Caco-2 (cell line): ENCODE results near the gene ASNSD1. TPM values are rescaled to one million over a fixed set of nuclear protein-coding genes. Genes with fewer than 3 reads are reported as not detected.
"Not testable (repeated sequence)": the region's sequence is repeated elsewhere in the genome, so short reads cannot be mapped to it uniquely, and the experiment has no call there.

Experiments used
- BruUV-seq: library from RNA; stranded (reverse); fragments of 400-500 nt; replicated peaks from 2 replicates; lab custom pipeline; 2021; lab: Mats Ljungman, UMichigan
- CTCF ChIA-PET: fragments of 300-600 bp; sonication (Branson Sonifier 250); formaldehyde crosslinking; loops from one replicate; lab custom pipeline; 2022; ENCODE audit warnings: antibody characterized with exemption; lab: Charles Lee
- POLR2A ChIA-PET: fragments of 300-600 bp; sonication (Branson Sonifier 250); formaldehyde crosslinking; loops from one replicate; lab custom pipeline; 2022; ENCODE audit warnings: antibody characterized with exemption; lab: Charles Lee
- DNase-seq, 2 experiments: peaks; one replicate each; pipeline versions ENCODE4 v3.0.0 to v3.0.0-alpha.2; 2020 to 2022
- H3K27me3 ChIP-seq: replicated peaks from 2 replicates; pipeline ENCODE4 v1.6.0; 2011; ENCODE audit warnings: low read length; ENCODE audit not compliant: control insufficient read depth, insufficient read depth
- H3K36me3 ChIP-seq: 2 replicates; pipeline ENCODE4 v1.5.1; 2011; ENCODE audit warnings: low read length; ENCODE audit not compliant: control insufficient read depth, insufficient read depth
- H3K4me1 ChIP-seq: fragments of 250-450 bp; sonication (Bioruptor Pico); 2 replicates; pipeline ENCODE4 v1.5.1; 2020; ENCODE audit warnings: mild to moderate bottlenecking
- H3K4me3 ChIP-seq: 2 replicates; pipeline ENCODE4 v1.5.1; 2011; ENCODE audit warnings: low read depth, mild to moderate bottlenecking, control low read depth, low read length
- H3K9me3 ChIP-seq: fragments of 250-450 bp; sonication (Bioruptor Pico); 2 replicates; pipeline ENCODE4 v1.5.1; 2020; ENCODE audit warnings: mild to moderate bottlenecking, moderate library complexity
- H3K27ac Mint-ChIP-seq: one replicate; pipeline ENCODE4 v1.8.0; 2022; ENCODE audit warnings: mixed read lengths; ENCODE audit not compliant: unreplicated experiment
- H3K27me3 Mint-ChIP-seq: one replicate; pipeline ENCODE4 v1.8.0; 2022; ENCODE audit warnings: mixed read lengths; ENCODE audit not compliant: insufficient read depth, unreplicated experiment
- H3K36me3 Mint-ChIP-seq: one replicate; pipeline ENCODE4 v1.8.0; 2022; ENCODE audit warnings: mild to moderate bottlenecking, mixed read lengths; ENCODE audit not compliant: insufficient read depth, unreplicated experiment
- H3K4me1 Mint-ChIP-seq: one replicate; pipeline ENCODE4 v1.8.0; 2022; ENCODE audit warnings: low read depth, mixed read lengths; ENCODE audit not compliant: unreplicated experiment
- H3K4me3 Mint-ChIP-seq: one replicate; pipeline ENCODE4 v1.8.0; 2022; ENCODE audit warnings: mild to moderate bottlenecking, moderate library complexity, mixed read lengths; ENCODE audit not compliant: unreplicated experiment
- H3K9me3 Mint-ChIP-seq: one replicate; pipeline ENCODE4 v1.8.0; 2022; ENCODE audit warnings: mixed read lengths; ENCODE audit not compliant: unreplicated experiment
- intact Hi-C: fragments of 100-400 bp; cut with micrococcal nuclease; formaldehyde crosslinking; loops from one replicate; pipeline ENCODE4 v1.10.0; 2022; ENCODE audit not compliant: unreplicated experiment
- total RNA-seq: library from RNA; stranded (reverse); gene quantifications from 2 replicates; pipeline ENCODE4 v1.2.3, GENCODE V29; 2022
- TF ChIP-seq, protein P1 (sequence below), 2 experiments: fragments of 200-600 bp in 1 of 2; IDR thresholded peaks; 1 replicate in 1 of 2; 2 replicates in 1 of 2; pipeline versions ENCODE4 v1.5.1 to v1.8.0; 2011 to 2022; ENCODE audit warnings: antibody characterized with exemption in 1 of 2, control low read depth in 1 of 2, inconsistent platforms in 1 of 2, low read depth in 1 of 2, low read length in 1 of 2, mild to moderate bottlenecking in 1 of 2, moderate library complexity in 1 of 2; ENCODE audit not compliant: insufficient read depth in 1 of 2, severe bottlenecking in 1 of 2, unreplicated experiment in 1 of 2

ASNSD1 gene
- total RNA-seq, 1 experiment from 2014 or later: 49.4 TPM

DNA sequence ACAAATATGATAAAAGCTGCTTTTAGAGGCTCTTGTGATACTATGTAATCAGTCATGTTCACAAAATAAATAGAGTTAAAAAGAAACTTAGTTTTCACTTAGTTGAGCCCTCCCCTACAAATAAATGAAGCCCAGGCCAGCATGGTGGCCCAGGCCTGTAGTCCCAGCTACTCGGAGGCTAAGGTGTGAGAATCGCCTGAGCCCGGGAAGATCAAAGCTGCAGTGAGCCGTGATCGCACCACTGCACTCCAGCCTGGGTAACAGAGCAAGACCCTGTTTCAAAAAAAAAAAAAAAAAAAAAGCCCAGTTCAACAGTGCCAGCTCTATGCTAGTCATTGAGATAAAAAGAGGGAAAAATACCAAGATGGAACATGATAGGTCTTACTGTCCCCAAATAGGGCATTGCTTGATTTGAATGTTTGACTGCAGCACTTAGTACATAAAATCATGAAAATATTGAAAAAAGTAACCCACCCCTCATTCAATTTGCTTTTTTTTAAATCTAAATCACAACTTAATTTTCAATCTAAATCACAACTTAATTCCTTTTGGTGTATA lies 1.5 kb downstream of the ASNSD1 start:
- H3K4me3 ChIP-seq: peak overlapping the region; percentile 67
- Mint-ChIP-seq H3K9me3 (no peaks in the 10 kb centered on the region), H3K27ac (no peak overlapping the region), H3K36me3 (peaks cover 19% of the 10 kb centered on the region), H3K27me3 (no peaks in the 10 kb centered on the region), H3K4me1 (no peaks in the 10 kb centered on the region), H3K4me3 (no peak overlapping the region)
- peaks cover 17% of the 10 kb centered on the region for H3K4me1 ChIP-seq
- H3K27me3 ChIP-seq: no peaks in the 10 kb centered on the region
- TF ChIP-seq, protein P1, sequence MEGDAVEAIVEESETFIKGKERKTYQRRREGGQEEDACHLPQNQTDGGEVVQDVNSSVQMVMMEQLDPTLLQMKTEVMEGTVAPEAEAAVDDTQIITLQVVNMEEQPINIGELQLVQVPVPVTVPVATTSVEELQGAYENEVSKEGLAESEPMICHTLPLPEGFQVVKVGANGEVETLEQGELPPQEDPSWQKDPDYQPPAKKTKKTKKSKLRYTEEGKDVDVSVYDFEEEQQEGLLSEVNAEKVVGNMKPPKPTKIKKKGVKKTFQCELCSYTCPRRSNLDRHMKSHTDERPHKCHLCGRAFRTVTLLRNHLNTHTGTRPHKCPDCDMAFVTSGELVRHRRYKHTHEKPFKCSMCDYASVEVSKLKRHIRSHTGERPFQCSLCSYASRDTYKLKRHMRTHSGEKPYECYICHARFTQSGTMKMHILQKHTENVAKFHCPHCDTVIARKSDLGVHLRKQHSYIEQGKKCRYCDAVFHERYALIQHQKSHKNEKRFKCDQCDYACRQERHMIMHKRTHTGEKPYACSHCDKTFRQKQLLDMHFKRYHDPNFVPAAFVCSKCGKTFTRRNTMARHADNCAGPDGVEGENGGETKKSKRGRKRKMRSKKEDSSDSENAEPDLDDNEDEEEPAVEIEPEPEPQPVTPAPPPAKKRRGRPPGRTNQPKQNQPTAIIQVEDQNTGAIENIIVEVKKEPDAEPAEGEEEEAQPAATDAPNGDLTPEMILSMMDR (IDR thresholded peaks at IDR 0.05; ENCODE audit: insufficient read depth in 1 of 2, low read depth in 1 of 2, low read length in 1 of 2, severe bottlenecking in 1 of 2, unreplicated experiment in 1 of 2): no peak
- intact Hi-C loops: loop anchor here (5.0 kb wide), 2 partner anchors 120 to 520 kb away; partner anchors contain the start of genes ORMDL1 and PMS1
- ChIA-PET CTCF (interaction anchor here (0.7 kb wide), 1 partner anchor 36 kb away, joined by 7 read pairs; no protein-coding TSS in a partner anchor), POLR2A (no interaction called here)
- no peaks in the 10 kb centered on the region; the same call in 1 of the 2 replicates for H3K36me3 ChIP-seq
- no peaks in the 10 kb centered on the region for H3K9me3 ChIP-seq
- no peak for DNase-seq
- no TSS peak for BruUV-seq

DNA sequence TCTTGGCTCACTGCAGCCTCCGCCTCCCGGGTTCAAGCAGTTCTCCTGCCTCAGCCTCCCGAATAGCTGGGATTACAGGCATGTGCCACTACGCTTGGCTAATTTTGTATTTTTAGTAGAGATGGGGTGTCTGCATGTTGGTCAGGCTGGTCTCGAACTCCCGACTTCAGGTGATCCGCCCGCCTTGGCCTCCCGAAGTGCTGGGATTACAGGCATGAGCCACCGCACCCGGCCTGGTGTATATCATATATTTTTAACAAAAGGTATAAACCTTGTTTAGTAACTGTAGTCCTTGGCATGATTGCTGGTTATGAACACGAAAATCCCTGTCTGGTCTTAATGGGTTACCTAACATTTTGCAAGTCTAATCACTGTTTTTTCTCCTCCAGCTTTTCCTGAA lies 2.1 kb downstream of the ASNSD1 start:
- DNase-seq, H3K27me3 ChIP-seq, POLR2A ChIA-PET, BruUV-seq, H3K4me3 ChIP-seq, H3K4me1 Mint-ChIP-seq, H3K27me3 Mint-ChIP-seq, H3K27ac Mint-ChIP-seq, H3K9me3 ChIP-seq, H3K36me3 ChIP-seq, H3K9me3 Mint-ChIP-seq, H3K4me3 Mint-ChIP-seq, CTCF ChIA-PET: not testable (repeated sequence)
- intact Hi-C loops: loop anchor here (5.0 kb wide), 2 partner anchors 119 to 519 kb away; partner anchors contain the start of genes ORMDL1 and PMS1
- H3K4me1 ChIP-seq: peaks cover 11% of the 10 kb centered on the region
- peaks cover 23% of the 10 kb centered on the region for H3K36me3 Mint-ChIP-seq

DNA sequence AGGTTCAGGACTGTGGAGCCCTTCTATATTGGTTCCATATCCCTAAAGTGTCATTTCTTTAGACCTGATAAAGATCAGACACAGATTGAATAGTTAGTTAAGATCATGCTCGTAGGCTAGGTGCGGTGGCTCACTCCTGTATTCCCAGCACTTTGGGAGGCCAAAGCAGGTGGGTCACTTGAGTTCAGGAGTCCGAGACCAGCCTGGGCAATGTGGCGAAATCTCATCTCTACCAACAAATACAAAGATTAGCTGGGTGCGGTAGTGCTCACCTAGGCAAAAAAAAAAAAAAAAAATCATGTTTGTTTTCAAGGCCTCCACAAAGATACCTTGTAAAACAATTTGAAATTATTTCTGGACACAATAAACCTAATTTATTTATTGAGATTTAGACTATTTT lies 8.7 kb downstream of the ASNSD1 start:
- TF ChIP-seq, protein P1 (IDR thresholded peaks at IDR 0.05; ENCODE audit: insufficient read depth in 1 of 2, low read depth in 1 of 2, low read length in 1 of 2, severe bottlenecking in 1 of 2, unreplicated experiment in 1 of 2): no peak
- ChIA-PET CTCF (no interaction called here), POLR2A (no interaction called here)
- Mint-ChIP-seq H3K4me3 (no peak overlapping the region), H3K36me3 (peaks cover 31% of the 10 kb centered on the region), H3K9me3 (no peaks in the 10 kb centered on the region), H3K27me3 (no peaks in the 10 kb centered on the region), H3K27ac (no peak overlapping the region), H3K4me1 (peaks cover 11% of the 10 kb centered on the region)
- Histone ChIP-seq H3K4me3 (no peak overlapping the region), H3K4me1 (no peaks in the 10 kb centered on the region), H3K9me3 (no peaks in the 10 kb centered on the region), H3K27me3 (no peaks in the 10 kb centered on the region), H3K36me3 (peaks cover 1% of the 10 kb centered on the region)
- no peak for DNase-seq
- intact Hi-C loops: no loop called here
- no TSS peak for BruUV-seq
